GM19238 (cell line): ENCODE results near the gene SNX17.
A peak's percentile ranks its signal among the peaks of the same experiment; 100 is the strongest.
"Not testable (repeated sequence)": the region's sequence is repeated elsewhere in the genome, so short reads cannot be mapped to it uniquely, and the experiment has no call there.

Experiments
- DNase-seq: peaks from one replicate; pipeline ENCODE4 v3.0.0; 2011; ENCODE audit warnings: low spot score; ENCODE audit not compliant: insufficient read length

SNX17 gene

GRCh38 chr2:27400348-27401135 lies 30.1 kb downstream of the SNX17 start:
- DNase-seq: no peak

DNA sequence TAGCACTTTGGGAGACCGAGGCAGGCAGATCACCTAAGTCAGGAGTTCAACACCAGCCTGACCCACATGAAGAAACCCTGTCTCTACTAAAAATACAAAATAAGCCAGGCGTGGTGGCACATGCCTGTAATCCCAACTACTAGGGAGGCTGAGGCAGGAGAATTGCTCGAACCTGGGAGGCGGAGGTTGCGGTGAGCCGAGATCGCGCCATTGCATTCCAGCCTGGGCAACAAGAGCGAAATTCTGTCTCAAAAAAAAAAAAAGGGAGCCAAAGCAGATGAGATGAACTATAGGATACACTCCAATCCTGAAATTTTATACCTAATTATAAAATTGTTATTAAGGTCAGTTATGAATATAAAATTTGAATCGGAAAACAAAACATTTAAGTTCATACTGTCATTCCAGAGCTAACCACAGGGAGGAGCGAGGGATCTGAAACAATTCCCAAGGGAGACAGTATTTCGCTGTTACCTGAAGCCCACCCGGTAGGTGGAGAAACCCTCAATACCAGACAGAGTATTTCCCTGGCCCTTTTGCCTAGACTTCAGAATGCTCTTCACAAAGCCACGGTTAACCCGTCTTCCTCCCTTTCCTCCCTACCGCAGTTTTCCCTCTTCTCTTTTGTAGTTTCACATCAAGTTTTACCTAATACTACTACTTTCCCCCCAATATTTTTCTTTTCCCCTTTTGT lies 37.5 kb downstream of the SNX17 start:
- no peak for DNase-seq

DNA sequence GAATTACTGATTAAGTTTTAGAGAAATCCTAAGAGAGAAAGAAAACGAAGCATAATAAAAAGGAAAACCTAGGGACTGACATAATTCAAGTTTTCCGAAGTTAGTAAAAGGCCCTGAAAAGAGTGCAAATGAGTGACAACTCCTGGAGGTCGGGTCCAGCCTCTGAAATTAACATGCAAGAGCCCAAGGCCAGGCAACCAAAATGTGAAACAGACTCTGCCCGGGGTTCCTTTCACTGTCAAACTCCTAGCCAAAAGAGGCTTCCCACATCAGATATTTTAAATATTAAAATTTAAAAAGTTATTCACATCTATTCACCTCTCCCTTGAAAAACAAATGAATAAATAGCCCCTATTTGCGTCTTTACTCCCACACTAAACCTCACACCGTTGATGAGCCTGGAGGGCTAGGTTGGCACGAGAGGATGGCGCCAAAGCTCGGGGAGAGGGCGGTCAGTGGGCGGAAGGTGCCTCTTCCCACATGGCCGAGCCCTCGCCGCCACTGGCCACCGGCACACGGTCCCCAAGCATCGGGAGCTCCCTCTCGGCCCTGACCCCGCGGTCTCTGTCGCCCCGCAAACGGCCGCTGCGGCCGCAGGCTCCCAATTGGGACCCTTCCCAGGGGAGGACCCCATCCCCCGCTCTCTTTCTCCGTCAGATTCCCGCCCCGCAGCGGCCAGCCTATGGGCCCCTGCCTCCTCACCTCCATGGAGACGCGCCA lies 38.3 kb downstream of the SNX17 start:
- DNase-seq: peak; percentile 18

DNA sequence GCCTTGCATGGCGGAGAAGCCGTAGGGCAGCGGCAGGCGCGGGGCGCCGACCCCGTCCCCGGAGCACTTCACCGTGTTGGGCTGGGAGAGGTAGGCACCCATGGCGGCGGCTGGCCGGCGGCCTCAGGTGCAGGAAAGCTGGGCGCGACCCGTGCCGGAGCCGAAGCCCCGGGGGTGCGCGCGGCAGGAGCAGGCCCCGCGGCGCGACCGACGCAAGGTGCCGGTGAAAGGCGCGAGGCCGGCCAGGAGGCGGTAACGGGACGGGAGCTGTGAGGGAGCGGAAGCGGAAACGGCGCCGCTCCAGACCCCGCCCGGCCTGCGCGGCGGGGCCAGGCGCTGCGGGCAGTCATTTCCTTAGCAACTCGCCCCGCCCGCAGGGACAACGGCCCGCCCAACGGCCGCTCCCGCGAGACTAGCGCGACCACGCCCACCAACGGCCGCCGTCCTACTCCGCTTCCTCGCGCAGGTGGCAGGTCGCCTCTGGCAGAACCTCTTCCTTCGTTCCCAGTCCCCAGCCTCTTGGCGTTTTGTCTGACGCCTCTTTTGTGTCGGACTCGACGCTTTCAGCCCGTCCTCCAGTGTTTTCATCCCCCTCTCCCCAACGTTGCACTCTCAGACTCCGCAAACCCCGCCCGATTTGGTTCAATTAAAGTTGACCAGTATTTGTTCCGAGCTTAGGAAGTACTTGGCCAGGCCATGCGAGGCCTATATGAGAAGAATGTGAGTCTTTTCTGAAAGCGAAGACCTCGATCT lies 39.1 kb downstream of the SNX17 start, which contains the start of gene PPM1G:
Gene PPM1G (minus strand): TSS at position 271 of the 753 bp plus-strand sequence. CDS start 169 bp downstream, at position 102.
- peak; percentile 87 for DNase-seq

DNA sequence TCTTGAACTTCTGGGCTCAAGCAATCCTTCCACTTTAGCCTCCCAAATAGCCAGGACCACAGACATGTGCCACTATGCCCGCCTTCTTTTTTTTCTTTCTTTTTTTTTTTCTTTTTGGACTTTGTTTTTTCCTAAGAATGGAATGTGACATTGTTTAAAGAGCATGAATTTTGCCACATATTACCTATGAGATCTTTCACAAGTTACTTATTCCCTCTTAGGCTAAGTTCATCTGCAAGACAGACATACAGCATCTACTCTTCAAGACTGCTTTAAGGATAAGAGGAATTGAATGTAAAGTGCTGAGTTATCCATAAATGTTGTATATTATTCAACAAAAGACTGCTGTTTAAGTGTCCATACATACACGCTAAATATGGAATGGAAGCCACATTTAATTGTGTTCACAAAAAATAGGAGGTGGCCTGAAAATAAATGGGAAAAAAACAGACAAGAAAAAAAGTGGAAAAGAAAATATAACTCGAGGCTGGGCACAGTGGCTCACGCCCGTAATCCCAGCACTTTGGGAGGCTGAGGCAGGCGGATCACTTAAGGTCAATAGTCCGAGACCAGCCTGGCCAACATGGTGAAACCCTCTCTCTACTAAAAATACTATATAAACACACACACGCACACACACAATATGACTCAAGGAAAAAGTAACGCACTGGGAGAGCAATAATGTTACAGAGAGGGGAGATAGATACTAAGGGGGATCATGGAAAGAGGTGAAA lies 42.2 kb downstream of the SNX17 start:
- no peak for DNase-seq

GRCh38 chr2:27416151-27416550 lies 45.7 kb downstream of the SNX17 start:
- DNase-seq: no peak

- DNase-seq: no peak
Observed at GRCh38 chr2:27420996-27421395, 50.6 kb downstream of the SNX17 start.

DNA sequence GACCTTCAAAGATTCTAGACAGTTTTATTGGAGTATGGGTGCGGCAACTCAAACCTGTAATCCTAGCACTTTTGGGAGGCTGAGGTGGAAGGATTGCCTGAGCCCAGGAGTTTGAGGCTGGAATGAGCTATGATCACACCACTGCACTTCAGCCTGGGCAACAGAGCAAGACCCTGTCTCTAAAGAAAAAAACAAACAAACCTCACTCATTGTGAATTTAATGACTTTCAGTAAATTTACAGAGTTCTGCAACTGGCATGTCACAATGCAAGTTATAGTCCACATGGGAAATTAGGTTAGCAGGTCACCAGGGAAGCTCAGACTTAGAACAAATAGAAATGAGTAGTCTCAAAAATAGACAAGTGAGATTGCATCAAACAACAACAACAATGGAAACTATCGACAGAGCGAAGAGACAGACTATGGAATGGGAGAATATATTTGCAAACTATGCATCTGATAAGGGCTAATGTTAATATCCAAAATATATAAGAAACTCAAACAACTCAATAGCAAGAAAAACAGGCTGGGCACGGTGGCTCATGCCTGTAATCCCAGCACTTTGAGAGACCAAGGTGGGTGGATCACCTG lies 51.3 kb downstream of the SNX17 start:
- no peak for DNase-seq

GRCh38 chr2:27422958-27423357 lies 52.5 kb downstream of the SNX17 start:
- DNase-seq: no peak

DNA sequence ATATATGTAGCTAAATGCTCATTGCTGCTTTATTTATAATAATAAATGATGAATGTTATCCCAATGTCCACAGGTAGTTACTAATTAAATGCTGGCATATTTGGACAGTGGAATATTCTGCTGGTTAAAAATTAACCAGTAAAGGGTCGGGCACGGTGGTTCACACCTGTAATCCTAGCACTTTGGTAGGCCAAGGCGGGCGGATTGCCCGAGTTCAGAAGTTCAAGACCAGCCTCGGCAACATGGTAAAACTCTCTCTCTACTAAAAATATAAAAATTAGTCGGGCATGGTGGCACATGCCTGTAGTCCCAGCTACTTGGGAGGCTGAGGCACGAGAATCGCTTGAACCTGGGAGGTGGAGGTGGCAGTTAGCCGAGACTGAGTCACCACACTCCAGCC lies 54.6 kb downstream of the SNX17 start:
- not testable (repeated sequence) for DNase-seq
